ENCODE measurements around the gene MTR.

The MTR gene

DNA sequence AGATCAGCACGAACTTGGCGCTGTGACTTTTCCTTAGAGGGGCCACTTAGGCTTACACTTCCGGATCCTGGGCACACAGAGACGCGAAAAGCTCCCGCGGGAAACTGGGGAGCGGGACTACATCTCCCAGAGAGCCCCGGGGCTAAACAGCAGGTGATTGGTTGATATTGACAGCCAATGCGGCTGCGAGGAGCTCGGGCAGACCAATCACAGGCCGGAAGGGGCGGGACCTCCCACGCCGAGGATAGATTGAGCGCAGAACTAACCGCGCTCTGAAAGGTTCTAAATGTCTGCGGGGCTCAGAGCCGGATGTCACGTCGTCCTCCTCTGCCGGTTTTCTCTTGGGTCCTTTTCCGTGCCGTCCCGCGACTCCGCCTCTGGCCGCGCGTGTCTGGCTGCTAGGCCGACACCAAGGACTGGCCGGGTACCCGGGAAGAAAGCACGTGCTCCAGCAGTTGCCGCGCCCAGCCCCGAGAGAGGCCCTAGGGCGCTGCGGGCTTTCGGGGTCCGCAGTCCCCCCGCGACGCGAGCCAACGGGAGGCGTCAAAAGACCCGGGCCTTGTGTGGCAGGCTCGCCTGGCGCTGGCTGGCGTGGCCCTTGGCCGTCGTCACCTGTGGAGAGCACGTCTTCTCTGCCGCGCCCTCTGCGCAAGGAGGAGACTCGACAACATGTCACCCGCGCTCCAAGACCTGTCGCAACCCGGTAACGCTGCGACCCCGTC is at the start of gene MTR:
MTR (plus strand) TSS at position 258 of the 722 bp plus-strand sequence; CDS start at position 670, 412 bp downstream.
- peak; percentile 99 for DNase-seq

- DNase-seq, result no peak
Observed at GRCh38 chr1:236746785-236747184, 48.3 kb upstream of the MTR start.

DNA sequence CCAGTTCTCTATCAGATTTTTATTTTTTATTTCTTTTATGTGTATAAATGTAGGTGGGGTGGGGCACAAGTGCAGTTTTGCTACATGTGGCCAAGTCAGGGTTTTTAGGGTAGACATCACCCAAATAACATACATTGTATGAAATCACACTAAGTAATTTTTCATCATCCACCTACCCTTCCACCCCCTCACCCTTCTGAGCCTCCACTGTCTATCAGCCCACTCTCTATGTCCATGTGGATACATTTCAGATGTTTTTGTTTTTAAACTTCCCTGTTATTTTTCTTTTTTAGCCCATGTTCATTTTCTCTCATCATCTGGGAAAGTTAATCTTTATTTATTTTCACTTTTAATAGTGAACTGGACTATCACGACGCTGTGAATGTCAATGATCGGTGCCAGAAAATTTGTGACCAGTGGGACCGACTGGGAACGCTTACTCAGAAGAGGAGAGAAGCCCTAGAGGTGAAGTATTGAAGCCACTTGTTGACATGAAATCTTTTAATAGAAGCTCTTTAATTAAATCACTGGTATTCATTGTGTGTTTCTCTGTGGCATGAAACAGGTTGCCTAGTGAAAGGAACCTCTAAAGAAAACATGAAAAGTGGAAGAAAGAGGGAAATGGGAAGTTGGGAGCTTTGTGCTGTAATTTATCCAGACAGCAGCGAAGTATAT is 47.6 kb upstream of the MTR start:
- DNase-seq, result no peak

GRCh38 chr1:236748268-236748870 is 46.7 kb upstream of the MTR start:
- DNase-seq, result no peak

DNA sequence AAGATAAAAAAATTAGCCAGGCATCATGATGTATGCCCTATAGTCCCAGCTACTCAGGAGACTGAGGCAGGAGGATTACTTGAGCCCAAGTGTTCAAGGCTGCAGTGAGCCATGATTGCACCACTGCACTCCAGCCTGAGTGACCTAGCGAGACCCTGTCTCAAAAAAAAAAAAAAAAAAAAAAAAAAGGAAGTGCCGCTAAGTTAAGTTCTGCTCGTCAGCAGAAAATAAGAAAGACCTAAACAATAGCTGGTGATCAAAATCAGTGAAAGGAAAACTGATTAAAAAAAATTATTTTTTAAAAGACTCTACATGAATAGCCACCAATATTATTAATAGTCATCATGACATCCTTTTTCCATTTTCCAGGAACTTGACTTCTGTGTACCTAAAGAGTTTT is 44.2 kb upstream of the MTR start:
- no peak for DNase-seq

- no peak for DNase-seq
Observed at GRCh38 chr1:236751385-236751784, 43.7 kb upstream of the MTR start.

GRCh38 chr1:236751935-236752334 is 43.2 kb upstream of the MTR start:
- DNase-seq, result no peak

GRCh38 chr1:236753516-236753915 is 41.6 kb upstream of the MTR start:
- DNase-seq, result peak; percentile 1

- no peak for DNase-seq
Observed at GRCh38 chr1:236753964-236754363, 41.1 kb upstream of the MTR start.

DNA sequence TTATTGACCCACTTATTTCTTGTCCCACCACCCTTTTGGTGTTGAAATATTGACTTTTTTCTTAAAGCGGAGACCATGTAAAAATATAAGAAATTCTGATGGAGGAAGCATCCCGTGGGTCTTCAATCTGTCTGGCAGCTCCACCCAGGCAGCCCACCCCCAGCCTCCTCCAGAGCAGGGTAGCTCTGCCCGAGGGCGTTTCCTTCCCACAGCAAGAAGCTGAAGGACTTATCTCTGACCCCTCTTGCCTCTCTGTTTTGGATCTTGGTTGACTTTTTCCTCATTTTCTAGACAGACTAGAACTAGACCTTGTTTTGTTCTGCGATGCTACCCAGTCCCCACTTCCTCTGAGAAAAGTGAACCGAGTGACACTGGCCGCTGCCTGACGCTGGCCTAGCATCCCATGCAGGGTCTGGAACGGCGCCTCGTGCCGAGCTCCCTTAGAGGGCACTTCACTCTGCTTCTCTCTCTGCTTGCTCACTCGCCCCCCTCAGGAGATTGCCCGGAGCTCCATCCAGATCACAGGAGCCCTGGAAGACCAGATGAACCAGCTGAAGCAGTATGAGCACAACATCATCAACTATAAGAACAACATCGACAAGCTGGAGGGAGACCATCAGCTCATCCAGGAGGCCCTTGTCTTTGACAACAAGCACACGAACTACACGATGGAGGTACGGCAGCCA is 40.4 kb upstream of the MTR start:
- DNase-seq, result no peak

DNA sequence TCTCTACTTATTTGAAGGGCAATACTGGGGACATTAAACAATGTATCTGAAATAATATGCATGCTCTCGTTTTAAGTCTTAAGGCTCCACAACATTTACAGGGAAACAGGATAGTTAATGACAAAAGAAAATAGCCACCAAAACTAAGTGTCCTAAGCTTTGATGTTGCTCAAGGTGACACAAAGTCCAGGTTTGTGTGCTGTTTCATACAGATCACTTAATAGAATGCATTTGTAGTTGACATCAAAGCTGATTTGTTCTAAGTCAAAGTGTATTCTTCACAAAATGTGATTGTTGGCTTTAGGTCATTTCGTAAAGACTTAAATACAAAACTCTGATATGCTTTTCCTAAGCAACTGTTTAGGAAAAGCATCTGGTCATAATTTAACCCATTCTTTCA is 37.5 kb upstream of the MTR start:
- DNase-seq, result no peak

DNA sequence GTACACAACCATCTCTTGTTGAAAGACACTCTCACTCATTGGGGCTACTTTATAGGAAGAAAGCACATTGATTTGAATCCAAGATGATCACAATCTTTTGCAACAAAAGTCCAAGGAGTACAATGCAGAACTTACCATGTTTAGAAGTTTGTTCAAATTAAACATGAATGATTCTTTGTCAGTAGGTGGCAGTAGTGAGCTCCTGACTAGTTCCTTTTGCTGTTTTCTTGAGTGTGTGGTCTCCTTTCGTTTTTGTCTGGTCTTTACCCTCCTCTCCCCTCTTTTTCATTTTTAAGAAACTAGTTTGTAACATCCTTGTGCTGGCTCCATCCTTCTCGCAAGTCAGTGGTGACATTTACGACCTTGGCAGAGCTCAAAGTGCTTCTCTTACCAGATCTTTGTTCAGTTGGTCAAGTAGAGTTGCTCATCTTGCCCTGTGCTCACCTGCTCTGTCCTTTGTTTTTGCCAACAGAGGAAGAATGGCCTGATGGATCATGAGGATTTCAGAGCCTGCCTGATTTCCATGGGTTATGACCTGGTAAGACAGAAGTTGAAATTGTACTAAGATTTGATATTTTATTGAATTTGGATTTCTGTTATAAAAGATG is 35.7 kb upstream of the MTR start:
- DNase-seq, result peak; percentile 41

DNA sequence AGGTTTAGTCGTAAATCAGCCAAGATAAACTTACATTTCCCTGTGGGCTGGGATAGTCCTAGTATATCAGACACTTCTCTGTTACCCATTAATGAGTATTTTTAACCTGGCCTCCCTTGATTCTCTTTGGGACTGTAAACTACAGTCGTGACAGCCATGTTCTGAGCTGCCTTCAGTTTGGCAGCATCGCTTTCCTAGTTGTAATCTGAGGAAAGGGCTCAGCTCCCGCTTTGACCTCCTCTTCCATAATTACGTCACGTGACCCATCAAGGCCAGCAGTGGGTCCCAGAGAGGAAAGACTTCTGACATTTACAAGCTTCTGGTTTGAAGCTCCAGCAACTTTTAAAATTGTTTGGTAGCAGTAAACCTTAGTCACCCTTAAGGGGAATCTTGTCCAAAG is 34.6 kb upstream of the MTR start:
- peak; percentile 48 for DNase-seq

DNA sequence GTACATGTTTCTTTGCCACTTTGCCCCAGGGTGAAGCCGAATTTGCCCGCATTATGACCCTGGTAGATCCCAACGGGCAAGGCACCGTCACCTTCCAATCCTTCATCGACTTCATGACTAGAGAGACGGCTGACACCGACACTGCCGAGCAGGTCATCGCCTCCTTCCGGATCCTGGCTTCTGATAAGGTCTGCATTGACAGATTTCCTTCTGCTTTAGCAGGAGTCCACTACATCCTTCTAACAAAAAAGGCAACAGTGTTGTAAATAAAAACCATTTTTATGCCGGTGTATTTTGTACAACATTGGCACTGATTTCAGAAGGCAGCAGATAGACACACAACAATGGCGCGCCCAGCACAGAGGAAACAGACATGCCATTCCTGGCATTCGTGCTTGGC is 34.1 kb upstream of the MTR start:
- no peak for DNase-seq

- DNase-seq, result no peak
Observed at GRCh38 chr1:236761397-236762132, 33.5 kb upstream of the MTR start.

DNA sequence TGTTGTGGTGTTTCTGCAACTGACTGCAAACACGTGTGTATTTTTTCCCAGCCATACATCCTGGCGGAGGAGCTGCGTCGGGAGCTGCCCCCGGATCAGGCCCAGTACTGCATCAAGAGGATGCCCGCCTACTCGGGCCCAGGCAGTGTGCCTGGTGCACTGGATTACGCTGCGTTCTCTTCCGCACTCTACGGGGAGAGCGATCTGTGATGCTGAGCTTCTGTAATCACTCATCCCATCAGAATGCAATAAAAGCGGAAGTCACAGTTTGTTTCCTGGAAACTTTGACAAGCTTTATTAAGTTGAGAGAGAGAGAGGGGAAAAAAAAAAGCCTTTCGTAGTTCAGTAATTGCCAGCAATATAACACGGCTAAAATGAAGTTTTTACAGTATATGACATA is 32.7 kb upstream of the MTR start:
- DNase-seq, result no peak

DNA sequence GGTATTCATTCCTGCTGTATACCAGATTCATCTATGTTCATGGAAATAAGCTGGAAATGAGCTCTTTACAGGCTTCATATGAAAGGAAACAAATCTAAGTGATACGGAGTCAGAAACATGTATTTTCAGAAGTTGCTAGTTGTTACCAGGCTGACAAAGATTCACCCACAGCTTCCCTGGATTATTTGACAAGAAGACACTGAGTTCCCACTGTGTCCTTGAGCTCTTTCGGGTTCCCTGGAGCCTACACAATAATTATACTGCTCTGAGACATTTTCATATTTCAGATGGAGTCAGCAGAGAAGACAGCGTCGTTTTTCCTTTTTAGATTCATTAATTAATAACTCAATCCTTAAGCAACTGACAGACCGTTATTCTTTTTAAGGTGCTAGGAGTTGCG is 29.3 kb upstream of the MTR start:
- DNase-seq, result no peak

GRCh38 chr1:236766506-236766905 is 28.6 kb upstream of the MTR start:
- DNase-seq, result no peak

GRCh38 chr1:236767276-236767675 is 27.8 kb upstream of the MTR start:
- DNase-seq, result no peak

DNA sequence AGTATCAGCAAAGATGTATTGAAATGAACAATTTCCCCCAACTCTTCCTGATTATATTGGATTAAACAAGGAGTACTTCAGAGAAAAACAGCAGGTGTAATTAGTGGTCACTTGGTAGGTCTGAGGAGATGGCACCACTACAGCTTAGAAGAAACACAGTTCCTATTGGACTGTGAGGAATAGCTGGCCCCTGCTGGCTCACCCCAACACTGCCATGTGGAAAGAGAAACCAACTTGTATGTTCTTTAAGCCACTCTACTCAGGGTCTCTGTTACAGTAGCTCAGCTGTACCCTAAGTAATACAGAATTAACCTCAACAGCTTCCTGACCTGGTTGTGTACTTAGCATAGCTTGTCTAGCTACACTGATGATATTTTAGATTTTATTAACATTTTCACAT is 26.5 kb upstream of the MTR start:
- DNase-seq, result no peak

DNA sequence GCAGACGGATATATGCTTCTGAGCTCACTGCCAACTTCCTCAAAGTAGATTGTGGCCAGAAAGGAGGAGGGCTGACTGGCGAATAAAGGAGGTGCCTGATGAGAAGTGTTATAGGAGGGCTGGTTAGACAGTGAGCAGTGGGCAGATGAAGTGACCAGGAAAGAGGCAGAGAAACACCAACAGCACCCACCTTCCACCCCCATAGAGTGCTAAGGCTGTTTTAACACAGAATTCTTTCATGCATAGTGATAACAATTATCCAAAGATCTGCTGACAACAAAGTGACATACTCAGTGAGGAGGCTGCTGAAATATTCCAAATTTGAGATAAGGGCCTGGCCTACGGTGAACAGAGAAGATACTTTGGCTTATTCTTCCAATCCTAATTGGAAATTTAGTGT is 21.2 kb upstream of the MTR start:
- DNase-seq, result no peak

DNA sequence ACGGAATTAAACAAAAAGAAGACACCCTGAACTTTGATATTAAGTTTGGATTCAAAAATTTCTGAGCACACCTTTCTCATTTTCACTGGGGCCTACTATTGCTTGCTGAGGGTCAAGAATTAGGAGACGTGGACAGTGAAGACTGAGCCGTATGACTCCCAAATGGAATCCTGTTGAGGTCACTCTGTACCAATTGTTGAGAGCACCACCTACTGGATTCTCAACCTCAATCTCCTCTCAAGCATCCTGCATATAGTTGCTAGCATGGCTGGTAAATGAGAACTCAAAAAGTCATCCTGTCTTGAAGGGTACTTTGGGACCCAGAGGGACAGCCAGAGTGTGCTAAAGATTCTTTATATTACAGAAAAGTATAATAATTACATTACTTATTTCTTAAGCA is 20.2 kb upstream of the MTR start:
- DNase-seq, result no peak

- DNase-seq, result no peak
Observed at GRCh38 chr1:236779312-236779711, 15.8 kb upstream of the MTR start.
